Measurements from ENCODE around the gene CXCR6. TPM values are rescaled to one million over a fixed set of nuclear protein-coding genes. Genes with fewer than 3 reads are reported as not detected.
A peak's percentile ranks its signal among the peaks of the same experiment; 100 is the strongest.

Gene CXCR6
- total and polyA plus RNA-seq, 5 experiments from 2014 or later = 0.25 to 9.3 (median 0.42) TPM

DNA sequence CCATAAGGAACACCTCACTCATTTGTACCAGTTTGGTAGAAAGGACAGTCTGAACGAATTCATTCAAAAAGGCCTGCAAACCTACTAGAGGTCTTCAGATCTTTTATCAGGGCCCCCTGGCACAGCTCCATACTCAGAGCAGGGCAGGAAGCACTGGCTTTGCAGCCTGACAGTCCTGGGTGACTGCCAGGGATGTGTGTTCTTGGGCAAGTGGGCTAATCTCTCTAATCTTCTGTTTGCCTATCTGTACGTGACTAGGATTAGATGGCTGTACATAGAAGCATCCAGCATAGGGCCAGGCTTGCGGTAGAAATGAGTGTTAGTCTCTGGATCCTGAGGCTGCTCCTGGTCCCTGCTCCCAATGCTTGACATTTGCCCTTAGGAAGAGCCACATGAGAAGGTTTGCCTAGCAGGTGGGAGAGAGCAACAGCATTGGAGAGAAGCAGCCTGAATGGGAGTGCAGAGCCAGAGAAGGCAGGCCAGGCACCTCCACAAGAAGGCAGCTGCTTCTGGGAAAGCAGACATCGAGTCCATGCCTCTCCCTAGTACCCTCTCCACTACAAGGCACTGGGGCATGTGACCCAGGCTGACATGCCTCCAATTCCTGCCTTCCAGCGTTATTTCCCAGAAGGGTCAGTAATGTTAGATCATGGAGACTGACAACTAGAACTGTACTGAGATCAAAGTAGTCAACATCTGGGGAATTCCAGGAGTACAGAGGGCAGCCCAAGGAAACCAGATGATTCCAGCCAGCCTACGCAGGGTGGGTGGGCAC lies 1.0 kb upstream of the CXCR6 start:
- H3K4me3 Mint-ChIP-seq = peak overlapping the region in 4 of 10 donors; percentile 25 to 54 (median 32)
- H3K9me3 Mint-ChIP-seq = no peaks in the 10 kb centered on the region
- ATAC-seq (no peak), DNase-seq (peak in 1 of 10 donors; percentile 59)
- H3K27ac Mint-ChIP-seq = peak overlapping the region in 3 of 10 donors; percentile 5 to 84 (median 46)
- no peaks in the 10 kb centered on the region for H3K27me3 Mint-ChIP-seq
- POLR2A ChIA-PET = interaction anchor here (0.9 to 1.5 kb wide), 2 partner anchors 127 to 135 kb away, joined by 3 to 6 read pairs; no protein-coding TSS in a partner anchor
- H3K36me3 Mint-ChIP-seq = peaks cover 9 to 49% (median 30%) of the 10 kb centered on the region in 3 donors
- peaks cover 19 to 63% (median 53%) of the 10 kb centered on the region in 4 donors for H3K4me1 Mint-ChIP-seq

GRCh38 chr3:45944830-45945620 lies 1.8 kb downstream of the CXCR6 start:
- POLR2A ChIA-PET = interaction anchor here (0.6 kb wide), 1 partner anchor 597 kb away, joined by 3 read pairs; no protein-coding TSS in a partner anchor
- Mint-ChIP-seq H3K27ac (peak overlapping the region in 4 of 10 donors; percentile 24 to 88 (median 58)), H3K4me3 (peak overlapping the region in 3 of 10 donors; percentile 36 to 80 (median 53)), H3K27me3 (no peaks in the 10 kb centered on the region), H3K36me3 (peaks cover 9 to 58% (median 44%) of the 10 kb centered on the region in 3 donors), H3K4me1 (peaks cover 22 to 72% (median 57%) of the 10 kb centered on the region in 4 donors), H3K9me3 (no peaks in the 10 kb centered on the region)
- ATAC-seq (no peak), DNase-seq (peak in 1 of 10 donors; percentile 45)

DNA sequence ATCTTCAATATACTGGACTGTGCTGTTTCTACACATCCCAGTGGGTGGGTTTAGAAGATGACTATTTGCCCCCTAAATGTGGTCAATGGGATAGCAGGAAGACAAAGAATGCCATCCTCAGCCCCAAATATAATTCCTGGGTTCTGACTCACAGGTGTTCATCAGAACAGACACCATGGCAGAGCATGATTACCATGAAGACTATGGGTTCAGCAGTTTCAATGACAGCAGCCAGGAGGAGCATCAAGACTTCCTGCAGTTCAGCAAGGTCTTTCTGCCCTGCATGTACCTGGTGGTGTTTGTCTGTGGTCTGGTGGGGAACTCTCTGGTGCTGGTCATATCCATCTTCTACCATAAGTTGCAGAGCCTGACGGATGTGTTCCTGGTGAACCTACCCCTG lies 3.0 kb downstream of the CXCR6 start:
- Mint-ChIP-seq H3K4me3 (no peak overlapping the region), H3K27me3 (no peaks in the 10 kb centered on the region), H3K36me3 (peaks cover 4 to 54% (median 34%) of the 10 kb centered on the region in 3 donors), H3K9me3 (no peaks in the 10 kb centered on the region), H3K4me1 (peaks cover 29 to 83% (median 69%) of the 10 kb centered on the region in 4 donors), H3K27ac (peak overlapping the region in 2 of 10 donors; percentile 41 to 74)
- POLR2A ChIA-PET = no interaction called here
- DNase-seq (peak in 1 of 10 donors; percentile 14), ATAC-seq (no peak)

DNA sequence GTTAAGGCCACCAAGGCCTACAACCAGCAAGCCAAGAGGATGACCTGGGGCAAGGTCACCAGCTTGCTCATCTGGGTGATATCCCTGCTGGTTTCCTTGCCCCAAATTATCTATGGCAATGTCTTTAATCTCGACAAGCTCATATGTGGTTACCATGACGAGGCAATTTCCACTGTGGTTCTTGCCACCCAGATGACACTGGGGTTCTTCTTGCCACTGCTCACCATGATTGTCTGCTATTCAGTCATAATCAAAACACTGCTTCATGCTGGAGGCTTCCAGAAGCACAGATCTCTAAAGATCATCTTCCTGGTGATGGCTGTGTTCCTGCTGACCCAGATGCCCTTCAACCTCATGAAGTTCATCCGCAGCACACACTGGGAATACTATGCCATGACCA lies 3.6 kb downstream of the CXCR6 start:
- H3K27me3 Mint-ChIP-seq = no peaks in the 10 kb centered on the region
- peaks cover 34 to 86% (median 72%) of the 10 kb centered on the region in 4 donors for H3K4me1 Mint-ChIP-seq
- POLR2A ChIA-PET = no interaction called here
- H3K9me3 Mint-ChIP-seq = no peaks in the 10 kb centered on the region
- ATAC-seq = no peak
- peak overlapping the region in 4 of 10 donors; percentile 26 to 74 (median 61) for H3K27ac Mint-ChIP-seq
- no peak for DNase-seq
- H3K4me3 Mint-ChIP-seq = peak overlapping the region in 1 of 10 donors; percentile 15
- peaks cover 4 to 60% (median 39%) of the 10 kb centered on the region in 3 donors for H3K36me3 Mint-ChIP-seq

- Mint-ChIP-seq H3K4me1 (peaks cover 32 to 86% (median 72%) of the 10 kb centered on the region in 4 donors), H3K36me3 (peaks cover 4 to 63% (median 44%) of the 10 kb centered on the region in 3 donors), H3K9me3 (no peaks in the 10 kb centered on the region), H3K4me3 (peak overlapping the region in 1 of 10 donors; percentile 30), H3K27me3 (no peaks in the 10 kb centered on the region), H3K27ac (peak overlapping the region in 2 of 10 donors; percentile 52 to 68)
- DNase-seq (no peak), ATAC-seq (no peak)
- POLR2A ChIA-PET = no interaction called here
Measured at GRCh38 chr3:45947361-45947760, 4.1 kb downstream of the CXCR6 start.

DNA sequence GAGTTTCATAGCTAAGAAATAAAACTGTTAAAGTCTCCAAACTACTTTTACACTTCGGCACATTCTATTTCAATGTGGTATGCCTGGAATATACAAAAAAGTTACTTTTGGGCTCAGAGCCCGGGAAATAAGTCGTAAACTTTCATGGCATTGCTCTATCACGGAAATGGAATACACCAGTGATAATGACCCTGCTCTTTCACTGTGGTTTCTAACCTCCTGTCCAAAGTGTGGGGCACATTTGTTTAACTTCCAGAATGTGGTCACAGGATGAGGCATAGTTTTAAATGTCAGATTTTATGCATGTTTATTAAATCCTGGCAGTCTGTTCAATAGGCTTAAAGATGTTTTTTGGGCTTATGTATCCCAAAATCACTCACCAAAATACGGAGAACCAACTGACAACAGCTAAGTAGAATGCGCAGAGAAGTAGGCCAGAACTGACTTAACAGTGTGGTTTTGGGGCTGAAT lies 5.1 kb downstream of the CXCR6 start:
- POLR2A ChIA-PET = no interaction called here

GRCh38 chr3:45948881-45949280 lies 5.6 kb downstream of the CXCR6 start:
- Mint-ChIP-seq H3K36me3 (peaks cover 4 to 78% (median 53%) of the 10 kb centered on the region in 3 donors), H3K4me3 (peak overlapping the region in 2 of 10 donors; percentile 22 to 61), H3K27ac (peak overlapping the region in 8 of 10 donors; percentile 27 to 89 (median 61)), H3K4me1 (peaks cover 23 to 76% (median 62%) of the 10 kb centered on the region in 4 donors), H3K9me3 (no peaks in the 10 kb centered on the region), H3K27me3 (no peaks in the 10 kb centered on the region)
- ATAC-seq = no peak
- POLR2A ChIA-PET = no interaction called here
- no peak for DNase-seq

More for the DNA sequence above, 5.1 kb downstream of the CXCR6 start:
- Mint-ChIP-seq H3K27ac (peak overlapping the region in 2 of 10 donors; percentile 49 to 68), H3K4me1 (peaks cover 26 to 80% (median 67%) of the 10 kb centered on the region in 4 donors), H3K4me3 (peak overlapping the region in 1 of 10 donors; percentile 22), H3K36me3 (peaks cover 4 to 73% (median 52%) of the 10 kb centered on the region in 3 donors), H3K9me3 (no peaks in the 10 kb centered on the region), H3K27me3 (no peaks in the 10 kb centered on the region)
- ATAC-seq (no peak), DNase-seq (peak in 1 of 10 donors; percentile 3)

DNA sequence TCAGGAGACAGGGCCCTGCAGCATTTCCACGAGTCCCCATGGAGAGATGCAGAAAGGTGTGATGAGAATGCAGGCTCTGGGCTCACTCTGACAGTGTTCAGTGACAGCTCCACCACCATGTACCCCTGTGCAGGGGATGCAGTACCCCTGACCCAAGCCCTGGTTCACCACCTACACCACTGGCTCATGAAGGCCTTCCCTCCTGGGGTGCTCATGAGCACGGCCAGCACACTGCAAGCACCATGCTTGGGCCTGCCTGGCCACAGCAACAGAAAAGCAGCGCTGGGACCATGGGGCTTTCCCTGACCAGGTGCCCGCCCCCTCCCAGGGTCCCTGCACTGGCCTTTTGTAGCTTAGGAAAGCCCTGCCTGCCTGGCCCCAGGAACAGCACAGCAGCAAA lies 6.2 kb downstream of the CXCR6 start:
- DNase-seq (no peak), ATAC-seq (no peak)
- POLR2A ChIA-PET = interaction anchor here (1.6 to 2.0 kb wide), 2 partner anchors 116 to 119 kb away, joined by 6 to 9 read pairs; no protein-coding TSS in a partner anchor
- peaks cover 4 to 83% (median 59%) of the 10 kb centered on the region in 3 donors for H3K36me3 Mint-ChIP-seq
- H3K27ac Mint-ChIP-seq = peak overlapping the region; percentile 27 to 93 (median 88)
- H3K4me1 Mint-ChIP-seq = peaks cover 25 to 75% (median 59%) of the 10 kb centered on the region in 4 donors
- H3K9me3 Mint-ChIP-seq = no peaks in the 10 kb centered on the region
- H3K27me3 Mint-ChIP-seq = no peaks in the 10 kb centered on the region
- H3K4me3 Mint-ChIP-seq = peak overlapping the region in 5 of 10 donors; percentile 24 to 61 (median 45)

DNA sequence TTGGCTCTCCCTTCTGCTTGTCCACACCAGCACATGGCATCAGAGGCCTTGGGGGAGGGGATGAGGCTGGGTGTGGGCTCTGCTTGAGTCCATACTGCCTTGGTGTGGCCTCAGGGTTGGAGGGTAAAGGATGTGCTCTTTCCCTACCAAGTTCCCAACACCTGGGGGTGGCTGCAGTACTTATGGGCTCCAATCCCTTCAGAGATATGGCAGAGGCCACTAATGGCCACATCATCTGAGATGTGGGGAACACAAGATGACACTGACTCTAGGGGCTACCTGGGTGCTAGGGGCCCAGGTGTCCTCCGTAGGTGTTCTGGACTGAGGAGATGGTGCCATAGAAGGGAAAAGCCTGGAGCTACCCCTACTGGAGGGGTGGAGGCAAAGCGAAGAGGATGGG lies 6.9 kb downstream of the CXCR6 start:
- H3K36me3 Mint-ChIP-seq = peaks cover 4 to 87% (median 65%) of the 10 kb centered on the region in 3 donors
- ATAC-seq (no peak), DNase-seq (no peak)
- no peaks in the 10 kb centered on the region for H3K9me3 Mint-ChIP-seq
- POLR2A ChIA-PET = interaction anchor here (0.7 to 2.0 kb wide), 9 partner anchors 9 to 119 kb away, joined by 3 to 12 read pairs (median 4); partner anchors contain the start of gene FYCO1
- peak overlapping the region; percentile 70 to 93 (median 88) for H3K27ac Mint-ChIP-seq
- H3K4me1 Mint-ChIP-seq = peaks cover 25 to 68% (median 54%) of the 10 kb centered on the region in 4 donors
- no peaks in the 10 kb centered on the region for H3K27me3 Mint-ChIP-seq
- H3K4me3 Mint-ChIP-seq = peak overlapping the region in 8 of 10 donors; percentile 19 to 74 (median 56)

GRCh38 chr3:45950686-45951600 lies 7.7 kb downstream of the CXCR6 start:
- H3K27ac Mint-ChIP-seq = peak overlapping the region; percentile 70 to 93 (median 88)
- H3K9me3 Mint-ChIP-seq = no peaks in the 10 kb centered on the region
- H3K27me3 Mint-ChIP-seq = no peaks in the 10 kb centered on the region
- H3K36me3 Mint-ChIP-seq = peaks cover 4 to 89% (median 65%) of the 10 kb centered on the region in 3 donors
- DNase-seq = peak in 6 of 10 donors; percentile 42 to 79 (median 60)
- ATAC-seq = peak; percentile 89 to 96
- H3K4me3 Mint-ChIP-seq = peak overlapping the region in 8 of 10 donors; percentile 29 to 74 (median 58)
- POLR2A ChIA-PET = interaction anchor here (0.7 to 2.0 kb wide), 10 partner anchors 10 to 118 kb away, joined by 3 to 12 read pairs (median 4); partner anchors contain the start of gene FYCO1
- H3K4me1 Mint-ChIP-seq = peaks cover 24 to 61% (median 50%) of the 10 kb centered on the region in 4 donors

- Mint-ChIP-seq H3K27me3 (no peaks in the 10 kb centered on the region), H3K27ac (peak overlapping the region in 9 of 10 donors; percentile 70 to 93 (median 88)), H3K36me3 (peaks cover under 1 to 88% (median 62%) of the 10 kb centered on the region in 3 donors), H3K9me3 (no peaks in the 10 kb centered on the region), H3K4me1 (peaks cover 24 to 52% (median 46%) of the 10 kb centered on the region in 4 donors), H3K4me3 (peak overlapping the region in 1 of 10 donors; percentile 38)
- DNase-seq (no peak), ATAC-seq (no peak)
- POLR2A ChIA-PET = interaction anchor here (0.5 to 1.9 kb wide), 3 partner anchors 11 to 43 kb away, joined by 3 to 12 read pairs (median 4); partner anchors contain the start of gene FYCO1
Measured at GRCh38 chr3:45951946-45952345, 8.7 kb downstream of the CXCR6 start.
